Measurements from ENCODE around the gene ZNF304. TPM values are rescaled to one million over a fixed set of nuclear protein-coding genes. Genes with fewer than 3 reads are reported as not detected.

The ZNF304 gene
- total RNA-seq, 1 experiment from 2014 or later: 0.07 TPM

DNA sequence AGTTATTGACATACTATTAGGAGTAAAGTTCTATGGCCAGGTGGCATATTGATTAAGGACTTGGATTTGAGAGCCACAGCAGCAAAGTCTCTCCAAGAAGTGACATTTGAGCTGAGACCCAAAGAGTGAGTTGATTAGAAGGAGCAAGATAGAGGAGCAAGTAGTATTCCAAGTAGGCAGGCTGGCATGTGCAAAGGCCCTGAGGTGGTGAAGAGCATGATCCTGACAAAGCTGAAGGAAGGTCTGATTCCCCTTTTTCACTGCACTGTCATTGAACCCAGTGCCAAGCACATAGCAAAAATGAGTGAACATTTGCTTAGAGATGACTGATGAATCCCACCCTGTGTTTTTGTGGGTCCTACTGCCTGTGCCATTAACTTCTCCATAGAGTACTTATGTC is 26.1 kb upstream of the ZNF304 start:
- Histone ChIP-seq H3K4me1 (no peaks in the 10 kb centered on the region), H3K9me3 (no peaks in the 10 kb centered on the region), H3K4me3 (ENCODE audit: low read depth, low read length) (no peak overlapping the region), H3K36me3 (ENCODE audit: control insufficient read depth, insufficient read depth, low read length) (no peaks in the 10 kb centered on the region), H3K27me3 (replicated peaks; ENCODE audit: control insufficient read depth, insufficient read depth, low read length) (no peaks in the 10 kb centered on the region)
- POLR2A ChIA-PET: no interaction called here
- no peak for DNase-seq
- H3K27me3 Mint-ChIP-seq (ENCODE audit: insufficient read depth, unreplicated experiment): no peaks in the 10 kb centered on the region
- intact Hi-C loops (cut with micrococcal nuclease; ENCODE audit: unreplicated experiment): no loop called here
- no peaks in the 10 kb centered on the region for H3K4me1 Mint-ChIP-seq (ENCODE audit: low read depth, unreplicated experiment)
- TF ChIP-seq, protein P1, sequence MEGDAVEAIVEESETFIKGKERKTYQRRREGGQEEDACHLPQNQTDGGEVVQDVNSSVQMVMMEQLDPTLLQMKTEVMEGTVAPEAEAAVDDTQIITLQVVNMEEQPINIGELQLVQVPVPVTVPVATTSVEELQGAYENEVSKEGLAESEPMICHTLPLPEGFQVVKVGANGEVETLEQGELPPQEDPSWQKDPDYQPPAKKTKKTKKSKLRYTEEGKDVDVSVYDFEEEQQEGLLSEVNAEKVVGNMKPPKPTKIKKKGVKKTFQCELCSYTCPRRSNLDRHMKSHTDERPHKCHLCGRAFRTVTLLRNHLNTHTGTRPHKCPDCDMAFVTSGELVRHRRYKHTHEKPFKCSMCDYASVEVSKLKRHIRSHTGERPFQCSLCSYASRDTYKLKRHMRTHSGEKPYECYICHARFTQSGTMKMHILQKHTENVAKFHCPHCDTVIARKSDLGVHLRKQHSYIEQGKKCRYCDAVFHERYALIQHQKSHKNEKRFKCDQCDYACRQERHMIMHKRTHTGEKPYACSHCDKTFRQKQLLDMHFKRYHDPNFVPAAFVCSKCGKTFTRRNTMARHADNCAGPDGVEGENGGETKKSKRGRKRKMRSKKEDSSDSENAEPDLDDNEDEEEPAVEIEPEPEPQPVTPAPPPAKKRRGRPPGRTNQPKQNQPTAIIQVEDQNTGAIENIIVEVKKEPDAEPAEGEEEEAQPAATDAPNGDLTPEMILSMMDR (IDR thresholded peaks at IDR 0.05; ENCODE audit: insufficient read depth in 1 of 2, low read depth in 1 of 2, low read length in 1 of 2, severe bottlenecking in 1 of 2, unreplicated experiment in 1 of 2): no peak
- H3K27ac Mint-ChIP-seq (ENCODE audit: unreplicated experiment): no peak overlapping the region
- H3K9me3 Mint-ChIP-seq (ENCODE audit: unreplicated experiment): no peaks in the 10 kb centered on the region
- CTCF ChIA-PET: no interaction called here
- H3K4me3 Mint-ChIP-seq (ENCODE audit: unreplicated experiment): no peak overlapping the region
- peaks cover 10% of the 10 kb centered on the region for H3K36me3 Mint-ChIP-seq (ENCODE audit: insufficient read depth, unreplicated experiment)
- BruUV-seq (replicated peaks): no TSS peak

DNA sequence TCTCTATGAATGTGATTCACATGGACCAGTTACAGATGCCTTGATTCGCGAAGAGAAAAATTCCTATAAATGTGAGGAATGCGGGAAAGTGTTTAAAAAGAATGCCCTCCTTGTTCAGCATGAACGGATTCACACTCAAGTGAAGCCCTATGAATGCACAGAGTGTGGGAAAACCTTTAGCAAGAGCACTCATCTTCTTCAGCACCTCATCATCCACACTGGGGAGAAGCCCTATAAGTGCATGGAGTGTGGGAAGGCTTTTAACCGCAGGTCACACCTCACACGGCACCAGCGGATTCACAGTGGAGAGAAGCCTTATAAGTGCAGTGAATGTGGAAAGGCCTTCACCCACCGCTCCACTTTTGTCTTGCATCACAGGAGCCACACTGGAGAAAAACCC is 23.1 kb upstream of the ZNF304 start:
- no peaks in the 10 kb centered on the region for H3K4me1 Mint-ChIP-seq (ENCODE audit: low read depth, unreplicated experiment)
- no peaks in the 10 kb centered on the region for H3K27me3 Mint-ChIP-seq (ENCODE audit: insufficient read depth, unreplicated experiment)
- H3K4me3 ChIP-seq (ENCODE audit: low read depth, low read length): no peak overlapping the region
- peaks cover 5% of the 10 kb centered on the region for H3K36me3 Mint-ChIP-seq (ENCODE audit: insufficient read depth, unreplicated experiment)
- no peaks in the 10 kb centered on the region for H3K27me3 ChIP-seq (replicated peaks; ENCODE audit: control insufficient read depth, insufficient read depth, low read length)
- H3K36me3 ChIP-seq (ENCODE audit: control insufficient read depth, insufficient read depth, low read length): no peaks in the 10 kb centered on the region
- TF ChIP-seq, protein P1 (IDR thresholded peaks at IDR 0.05; ENCODE audit: insufficient read depth in 1 of 2, low read depth in 1 of 2, low read length in 1 of 2, severe bottlenecking in 1 of 2, unreplicated experiment in 1 of 2): no peak
- POLR2A ChIA-PET: no interaction called here
- H3K4me3 Mint-ChIP-seq (ENCODE audit: unreplicated experiment): no peak overlapping the region
- no peaks in the 10 kb centered on the region for H3K9me3 Mint-ChIP-seq (ENCODE audit: unreplicated experiment)
- H3K27ac Mint-ChIP-seq (ENCODE audit: unreplicated experiment): no peak overlapping the region
- BruUV-seq (replicated peaks): no TSS peak
- CTCF ChIA-PET: no interaction called here
- H3K9me3 ChIP-seq: no peaks in the 10 kb centered on the region
- no peak for DNase-seq
- intact Hi-C loops (cut with micrococcal nuclease; ENCODE audit: unreplicated experiment): no loop called here
- H3K4me1 ChIP-seq: no peaks in the 10 kb centered on the region

DNA sequence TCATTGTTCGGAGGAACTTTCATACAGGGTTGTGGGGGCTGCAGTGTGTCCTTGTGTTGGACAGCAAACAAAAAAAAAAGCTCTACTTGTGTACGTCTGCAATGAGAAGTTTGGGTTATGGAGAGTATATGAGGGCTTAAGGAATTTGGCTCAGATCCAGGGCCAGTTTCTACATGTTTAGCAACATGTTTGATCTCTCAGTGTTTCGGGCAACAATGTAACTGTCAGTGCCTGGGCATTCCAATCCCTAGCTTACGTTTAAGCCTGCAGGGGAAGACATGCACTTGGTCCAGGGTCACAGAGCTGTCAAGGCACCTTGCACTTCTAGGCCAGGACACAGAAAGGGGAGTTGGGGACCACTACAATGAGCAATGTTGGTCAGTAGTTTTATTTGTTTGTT is 16.9 kb upstream of the ZNF304 start:
- H3K27me3 ChIP-seq (replicated peaks; ENCODE audit: control insufficient read depth, insufficient read depth, low read length): no peaks in the 10 kb centered on the region
- POLR2A ChIA-PET: no interaction called here
- no peak overlapping the region for H3K4me3 ChIP-seq (ENCODE audit: low read depth, low read length)
- Mint-ChIP-seq H3K36me3 (ENCODE audit: insufficient read depth, unreplicated experiment) (no peaks in the 10 kb centered on the region), H3K4me1 (ENCODE audit: low read depth, unreplicated experiment) (no peaks in the 10 kb centered on the region), H3K9me3 (ENCODE audit: unreplicated experiment) (no peaks in the 10 kb centered on the region), H3K27ac (ENCODE audit: unreplicated experiment) (no peak overlapping the region), H3K27me3 (ENCODE audit: insufficient read depth, unreplicated experiment) (no peaks in the 10 kb centered on the region), H3K4me3 (ENCODE audit: unreplicated experiment) (no peak overlapping the region)
- BruUV-seq (replicated peaks): no TSS peak
- TF ChIP-seq, protein P1 (IDR thresholded peaks at IDR 0.05; ENCODE audit: insufficient read depth in 1 of 2, low read depth in 1 of 2, low read length in 1 of 2, severe bottlenecking in 1 of 2, unreplicated experiment in 1 of 2): no peak
- no peak for DNase-seq
- intact Hi-C loops (cut with micrococcal nuclease; ENCODE audit: unreplicated experiment): no loop called here
- CTCF ChIA-PET: interaction anchor here (0.5 kb wide), 1 partner anchor 30 kb away, joined by 5 read pairs; no protein-coding TSS in a partner anchor
- H3K36me3 ChIP-seq (ENCODE audit: control insufficient read depth, insufficient read depth, low read length): no peaks in the 10 kb centered on the region
- H3K9me3 ChIP-seq: no peaks in the 10 kb centered on the region
- no peaks in the 10 kb centered on the region for H3K4me1 ChIP-seq

Data from Caco-2 (cell line).